ENCODE measurements around the gene SMAP1. TPM values are rescaled to one million over a fixed set of nuclear protein-coding genes. Genes with fewer than 3 reads are reported as not detected.

SMAP1 gene
- total RNA-seq, 1 donor from 2014 or later, result 40.4 TPM

DNA sequence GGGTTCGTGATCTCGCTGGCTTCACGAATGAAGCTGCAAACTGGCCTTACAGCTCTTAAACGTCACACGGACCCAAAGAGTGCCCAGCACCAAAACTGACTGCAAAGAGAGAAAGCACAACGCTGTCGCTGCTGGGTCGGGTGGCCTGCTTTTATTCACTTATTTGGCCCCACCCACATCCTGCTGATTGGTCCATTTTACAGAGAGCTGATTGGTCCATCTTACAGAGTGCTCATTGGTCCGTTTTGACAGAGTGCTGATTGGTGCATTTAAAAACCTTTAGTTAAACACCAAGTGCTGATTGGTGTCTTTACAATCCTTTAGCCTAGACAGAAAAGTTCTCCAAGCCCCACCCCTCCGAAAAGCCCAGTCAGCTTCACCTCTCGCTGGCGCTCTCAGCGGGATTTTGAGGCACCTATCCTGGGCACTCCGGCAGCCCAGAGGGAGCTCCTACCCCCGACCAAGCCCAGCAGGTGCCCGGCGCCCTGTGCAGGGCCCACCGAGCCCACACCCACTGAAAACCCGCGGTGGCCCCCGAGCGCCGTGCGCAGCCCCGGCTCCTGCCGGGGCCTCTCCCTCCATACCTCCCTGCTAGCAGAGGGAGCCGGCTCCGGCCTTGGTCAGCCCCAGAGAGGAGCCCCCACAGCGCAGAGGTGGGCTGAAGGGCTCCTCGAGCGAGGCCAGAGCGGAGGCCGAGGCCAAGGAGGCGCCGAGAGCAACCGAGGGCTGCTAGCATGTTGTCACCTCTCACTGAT lies 40.0 kb upstream of the SMAP1 start:
- no peak for TF ChIP-seq CTCF (IDR thresholded peaks at IDR 0.05; ENCODE audit: unreplicated experiment)
- Mint-ChIP-seq H3K27ac (ENCODE audit: unreplicated experiment) (no peak overlapping the region), H3K4me1 (ENCODE audit: unreplicated experiment) (no peaks in the 10 kb centered on the region), H3K36me3 (ENCODE audit: low read depth, unreplicated experiment) (no peaks in the 10 kb centered on the region), H3K9me3 (ENCODE audit: unreplicated experiment) (no peaks in the 10 kb centered on the region), H3K4me3 (ENCODE audit: unreplicated experiment) (no peak overlapping the region), H3K27me3 (ENCODE audit: unreplicated experiment) (peaks cover 5% of the 10 kb centered on the region)
- DNase-seq (ENCODE audit: low spot score), result no peak

- no peak overlapping the region for H3K4me3 Mint-ChIP-seq (ENCODE audit: unreplicated experiment)
- H3K27me3 Mint-ChIP-seq (ENCODE audit: unreplicated experiment), result peaks cover 5% of the 10 kb centered on the region
- H3K4me1 Mint-ChIP-seq (ENCODE audit: unreplicated experiment), result no peaks in the 10 kb centered on the region
- no peaks in the 10 kb centered on the region for H3K9me3 Mint-ChIP-seq (ENCODE audit: unreplicated experiment)
- no peak for TF ChIP-seq CTCF (IDR thresholded peaks at IDR 0.05; ENCODE audit: unreplicated experiment)
- DNase-seq (ENCODE audit: low spot score), result no peak
- H3K27ac Mint-ChIP-seq (ENCODE audit: unreplicated experiment), result no peak overlapping the region
- H3K36me3 Mint-ChIP-seq (ENCODE audit: low read depth, unreplicated experiment), result no peaks in the 10 kb centered on the region
Observed at GRCh38 chr6:70629929-70630328, 37.8 kb upstream of the SMAP1 start.

DNA sequence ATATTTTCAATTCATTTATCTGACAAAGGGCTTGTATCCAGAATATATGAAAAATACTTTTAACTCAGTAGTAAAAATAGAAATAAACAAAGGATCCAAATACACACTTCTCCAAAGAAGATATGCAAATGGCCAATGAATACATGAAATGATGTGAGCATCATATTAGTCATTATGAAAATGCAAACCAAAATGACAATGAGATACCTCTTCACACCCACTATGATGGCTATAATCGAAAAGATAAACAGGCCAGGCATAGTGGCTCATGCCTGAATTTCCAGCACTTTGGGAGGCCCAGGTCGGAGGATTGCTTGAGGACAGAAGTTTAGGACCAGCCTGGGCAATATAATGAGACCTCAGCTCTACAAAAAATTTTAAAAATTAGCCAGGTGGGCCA lies 33.8 kb upstream of the SMAP1 start:
- Mint-ChIP-seq H3K4me1 (ENCODE audit: unreplicated experiment) (no peaks in the 10 kb centered on the region), H3K4me3 (ENCODE audit: unreplicated experiment) (no peak overlapping the region)
- no peak for TF ChIP-seq CTCF (IDR thresholded peaks at IDR 0.05; ENCODE audit: unreplicated experiment)

DNA sequence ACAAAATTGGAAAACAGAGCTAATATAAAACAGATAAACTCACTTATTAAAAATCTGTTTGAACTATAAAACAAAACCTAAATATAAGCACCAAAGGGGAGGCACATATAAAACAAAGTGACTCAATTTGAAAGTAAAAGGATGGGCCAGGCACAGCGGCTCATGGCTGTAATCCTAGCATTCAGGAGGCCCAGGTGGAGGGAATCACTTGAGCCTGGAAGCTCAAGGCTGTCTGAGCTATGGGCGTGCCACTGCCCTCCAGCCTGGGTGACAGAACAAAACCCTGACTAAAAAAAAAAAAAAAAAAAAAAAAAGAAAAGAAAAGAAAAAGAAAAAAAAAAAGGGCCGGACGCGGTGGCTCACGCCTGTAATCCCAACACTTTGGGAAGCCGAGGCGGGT lies 31.1 kb upstream of the SMAP1 start:
- no peaks in the 10 kb centered on the region for H3K27me3 Mint-ChIP-seq (ENCODE audit: unreplicated experiment)
- H3K27ac Mint-ChIP-seq (ENCODE audit: unreplicated experiment), result no peak overlapping the region
- H3K36me3 Mint-ChIP-seq (ENCODE audit: low read depth, unreplicated experiment), result no peaks in the 10 kb centered on the region
- TF ChIP-seq CTCF (IDR thresholded peaks at IDR 0.05; ENCODE audit: unreplicated experiment), result no peak
- no peak overlapping the region for H3K4me3 Mint-ChIP-seq (ENCODE audit: unreplicated experiment)
- H3K9me3 Mint-ChIP-seq (ENCODE audit: unreplicated experiment), result no peaks in the 10 kb centered on the region
- DNase-seq (ENCODE audit: low spot score), result no peak
- no peaks in the 10 kb centered on the region for H3K4me1 Mint-ChIP-seq (ENCODE audit: unreplicated experiment)

More for the DNA sequence above, 33.8 kb upstream of the SMAP1 start:
- H3K9me3 Mint-ChIP-seq (ENCODE audit: unreplicated experiment), result no peaks in the 10 kb centered on the region
- no peaks in the 10 kb centered on the region for H3K27me3 Mint-ChIP-seq (ENCODE audit: unreplicated experiment)
- H3K36me3 Mint-ChIP-seq (ENCODE audit: low read depth, unreplicated experiment), result no peaks in the 10 kb centered on the region
- H3K27ac Mint-ChIP-seq (ENCODE audit: unreplicated experiment), result no peak overlapping the region
- no peak for DNase-seq (ENCODE audit: low spot score)

DNA sequence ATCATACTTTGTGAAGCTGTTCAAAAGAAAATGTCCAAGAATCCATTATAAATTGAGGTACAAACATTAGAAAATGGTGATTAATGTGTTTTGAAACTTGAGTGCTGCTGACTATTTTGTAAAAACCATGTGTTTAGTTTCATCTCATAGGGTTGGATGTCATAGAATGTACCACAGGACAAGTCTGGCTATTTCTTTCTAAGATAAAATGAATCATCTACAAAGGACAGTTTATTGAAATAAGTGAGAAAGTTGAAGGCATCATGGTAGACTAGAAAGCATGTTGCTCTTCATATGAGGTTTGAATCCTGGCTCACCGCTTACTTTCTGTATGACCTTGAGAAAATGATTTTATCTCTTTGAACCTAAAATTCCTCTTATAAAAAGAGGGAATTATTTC lies 29.2 kb upstream of the SMAP1 start:
- Mint-ChIP-seq H3K27me3 (ENCODE audit: unreplicated experiment) (no peaks in the 10 kb centered on the region), H3K36me3 (ENCODE audit: low read depth, unreplicated experiment) (no peaks in the 10 kb centered on the region), H3K9me3 (ENCODE audit: unreplicated experiment) (no peaks in the 10 kb centered on the region), H3K4me3 (ENCODE audit: unreplicated experiment) (no peak overlapping the region), H3K4me1 (ENCODE audit: unreplicated experiment) (no peaks in the 10 kb centered on the region), H3K27ac (ENCODE audit: unreplicated experiment) (no peak overlapping the region)
- DNase-seq (ENCODE audit: low spot score), result no peak
- no peak for TF ChIP-seq CTCF (IDR thresholded peaks at IDR 0.05; ENCODE audit: unreplicated experiment)
